IPS DF 6.9 (cell line): Measurements from ENCODE around the gene OR8H3.
"Not testable (repeated sequence)": the region's sequence is repeated elsewhere in the genome, so short reads cannot be mapped to it uniquely, and the experiment has no call there.

Source experiments
- DNase-seq: peaks from one replicate; pipeline ENCODE4 v3.0.0-alpha.2; 2013; ENCODE audit warnings: low read depth, low spot score
- H3K27ac ChIP-seq: one replicate; pipeline ENCODE4 v1.5.1; 2013; ENCODE audit warnings: low read length, control low read depth
- H3K27me3 ChIP-seq: 2 replicates; pipeline ENCODE4 v1.6.1; 2013; ENCODE audit warnings: mild to moderate bottlenecking, low read length; ENCODE audit not compliant: control insufficient read depth, insufficient read depth
- H3K36me3 ChIP-seq: 2 replicates; pipeline ENCODE4 v1.6.1; 2013; ENCODE audit warnings: low read length; ENCODE audit not compliant: control insufficient read depth, insufficient read depth
- H3K4me1 ChIP-seq: 2 replicates; pipeline ENCODE4 v1.6.1; 2013; ENCODE audit warnings: low read length; ENCODE audit not compliant: control insufficient read depth, insufficient read depth
- H3K4me3 ChIP-seq: 2 replicates; pipeline ENCODE4 v1.5.1; 2013; ENCODE audit warnings: mild to moderate bottlenecking, low read length
- H3K9me3 ChIP-seq: 2 replicates; pipeline ENCODE4 v1.6.1; 2013; ENCODE audit warnings: low read length, inconsistent platforms; ENCODE audit not compliant: control insufficient read depth, insufficient read depth
- WGBS: extraction: QIAGEN DNeasy Blood & Tissue Kit; methylation state at CpG from one replicate; pipeline ENCODE4 v1.1.7; 2013; ENCODE audit warnings: mixed read lengths, missing lambda C conversion rate; ENCODE audit not compliant: insufficient read length, insufficient coverage; 5-methylcytosine and 5-hydroxymethylcytosine counted together

Gene OR8H3

GRCh38 chr11:56122073-56122472, at the start of gene OR8H3:
Gene OR8H3, plus strand, starts transcription at chr11:56122373. Its CDS starts 0 bp downstream, at chr11:56122373.
- Histone ChIP-seq H3K27ac (no peak within 1 kb of the TSS), H3K27me3 (no peaks in the 10 kb centered on the region)
- no CpG with 5 or more reads among the region's 6 CpGs for WGBS

GRCh38 chr11:56089697-56090096, 32.5 kb upstream of the OR8H3 start:
- H3K27me3 ChIP-seq, result no peaks in the 10 kb centered on the region
- WGBS, result no CpG with 5 or more reads among the region's 3 CpGs

More at GRCh38 chr11:56122073-56122472, at the start of gene OR8H3:
- no peak for DNase-seq
- no peaks in the 10 kb centered on the region for H3K36me3 ChIP-seq
- no peaks in the 10 kb centered on the region for H3K4me1 ChIP-seq
- no peaks in the 10 kb centered on the region for H3K9me3 ChIP-seq
- H3K4me3 ChIP-seq, result no peak within 1 kb of the TSS

GRCh38 chr11:56093008-56093407, 29.2 kb upstream of the OR8H3 start, which contains the start of gene OR8I2:
Gene OR8I2, plus strand, starts transcription at chr11:56093308. Its CDS starts 0 bp downstream, at chr11:56093308.
- Histone ChIP-seq H3K27me3 (no peaks in the 10 kb centered on the region), H3K4me3 (no peak within 1 kb of the TSS), H3K4me1 (no peaks in the 10 kb centered on the region), H3K36me3 (no peaks in the 10 kb centered on the region), H3K27ac (no peak within 1 kb of the TSS), H3K9me3 (no peaks in the 10 kb centered on the region)
- DNase-seq, result no peak
- no CpG with 5 or more reads among the region's 3 CpGs for WGBS

More at GRCh38 chr11:56089697-56090096, 32.5 kb upstream of the OR8H3 start:
- DNase-seq, result no peak
- Histone ChIP-seq H3K9me3 (no peaks in the 10 kb centered on the region), H3K27ac (no peak overlapping the region), H3K4me1 (no peaks in the 10 kb centered on the region), H3K4me3 (no peak overlapping the region), H3K36me3 (no peaks in the 10 kb centered on the region)

GRCh38 chr11:56103210-56103737, 18.9 kb upstream of the OR8H3 start, which contains the start of gene OR8H2:
Gene OR8H2, plus strand, starts transcription at chr11:56103687. Its CDS starts 1,356 bp downstream, at chr11:56105043.
- no peaks in the 10 kb centered on the region for H3K36me3 ChIP-seq

GRCh38 chr11:56140151-56140661, 18.0 kb downstream of the OR8H3 start, which contains the start of gene OR8J3:
Gene OR8J3, minus strand, starts transcription at chr11:56140201. Its CDS starts 2,483 bp downstream, at chr11:56137718.
- no peak within 1 kb of the TSS for H3K4me3 ChIP-seq
- no peaks in the 10 kb centered on the region for H3K27me3 ChIP-seq
- H3K27ac ChIP-seq, result no peak within 1 kb of the TSS
- no peak for DNase-seq
- H3K36me3 ChIP-seq, result no peaks in the 10 kb centered on the region
- H3K4me1 ChIP-seq, result no peaks in the 10 kb centered on the region
- H3K9me3 ChIP-seq, result no peaks in the 10 kb centered on the region

More at GRCh38 chr11:56103210-56103737, 18.9 kb upstream of the OR8H3 start, which contains the start of gene OR8H2:
- Histone ChIP-seq H3K9me3 (no peaks in the 10 kb centered on the region), H3K27ac (no peak within 1 kb of the TSS), H3K4me1 (no peaks in the 10 kb centered on the region), H3K27me3 (no peaks in the 10 kb centered on the region), H3K4me3 (no peak within 1 kb of the TSS)
- DNase-seq, result no peak

- not testable (repeated sequence) for H3K9me3 ChIP-seq, H3K27ac ChIP-seq, H3K4me3 ChIP-seq, H3K36me3 ChIP-seq, H3K27me3 ChIP-seq, DNase-seq, H3K4me1 ChIP-seq
- WGBS, result no CpG with 5 or more reads among the region's 30 CpGs
Observed at GRCh38 chr11:56143681-56144080, 21.5 kb downstream of the OR8H3 start.

GRCh38 chr11:56151376-56151775, 29.2 kb downstream of the OR8H3 start:
- H3K4me3 ChIP-seq, result no peak overlapping the region
- H3K27me3 ChIP-seq, result no peaks in the 10 kb centered on the region
- no peaks in the 10 kb centered on the region for H3K4me1 ChIP-seq
- H3K27ac ChIP-seq, result no peak overlapping the region
- H3K9me3 ChIP-seq, result no peaks in the 10 kb centered on the region
- WGBS, result no CpG with 5 or more reads among the region's 1 CpG
- no peaks in the 10 kb centered on the region; the same call in 1 of the 2 replicates for H3K36me3 ChIP-seq
- DNase-seq, result no peak

- H3K36me3 ChIP-seq, result no peaks in the 10 kb centered on the region; the same call in 1 of the 2 replicates
- no peaks in the 10 kb centered on the region for H3K9me3 ChIP-seq
- H3K4me1 ChIP-seq, result no peaks in the 10 kb centered on the region
- WGBS, result no CpG with 5 or more reads among the region's 15 CpGs
- H3K27ac ChIP-seq, result no peak overlapping the region
- H3K4me3 ChIP-seq, result no peak overlapping the region
- H3K27me3 ChIP-seq, result no peaks in the 10 kb centered on the region
- DNase-seq, result no peak
Observed at GRCh38 chr11:56152333-56152732, 30.2 kb downstream of the OR8H3 start.

GRCh38 chr11:56160217-56160616, 38.0 kb downstream of the OR8H3 start, which contains the start of gene OR8K5:
Gene OR8K5, minus strand, starts transcription at chr11:56160317. Its CDS starts 0 bp downstream, at chr11:56160317.
- Histone ChIP-seq H3K4me1 (no peaks in the 10 kb centered on the region), H3K27ac (no peak within 1 kb of the TSS), H3K9me3 (no peaks in the 10 kb centered on the region), H3K27me3 (no peaks in the 10 kb centered on the region), H3K36me3 (no peaks in the 10 kb centered on the region), H3K4me3 (no peak within 1 kb of the TSS)
- WGBS, result no CpG with 5 or more reads among the region's 3 CpGs
- DNase-seq, result no peak

GRCh38 chr11:56163804-56164203, 41.6 kb downstream of the OR8H3 start:
- Histone ChIP-seq H3K36me3 (no peaks in the 10 kb centered on the region), H3K9me3 (no peaks in the 10 kb centered on the region), H3K4me1 (no peaks in the 10 kb centered on the region), H3K4me3 (no peak overlapping the region), H3K27ac (no peak overlapping the region), H3K27me3 (no peaks in the 10 kb centered on the region)
- no CpG with 5 or more reads among the region's 3 CpGs for WGBS
- DNase-seq, result no peak
